SK-N-MC (cell line): ENCODE results near the gene SYNM.

Experiments
- EZH2 ChIP-seq: fragments of 200-600 bp; sonication (generic); IDR thresholded peaks from one replicate; pipeline ENCODE4 v1.6.1; 2017; ENCODE audit warnings: antibody characterized with exemption
- FOXP2 ChIP-seq: optimal IDR thresholded peaks from 2 replicates; pipeline ENCODE3; 2011; ENCODE audit warnings: mild to moderate bottlenecking, moderate library complexity; ENCODE audit not compliant: insufficient read depth; ENCODE audit errors: extremely low read length, control extremely low read depth

- TF ChIP-seq EZH2 = no peak
- TF ChIP-seq FOXP2 = no peak
Measured at GRCh38 chr15:99124641-99125040, 19.8 kb downstream of the SYNM start.
